Measurements from ENCODE around the gene CARM1. TPM values are rescaled to one million over a fixed set of nuclear protein-coding genes. Genes with fewer than 3 reads are reported as not detected.
A peak's percentile ranks its signal among the peaks of the same experiment; 100 is the strongest.
"Not testable (repeated sequence)": the region's sequence is repeated elsewhere in the genome, so short reads cannot be mapped to it uniquely, and the experiment has no call there.

Gene CARM1
- total RNA-seq, 1 donor from 2014 or later = 39.5 TPM

DNA sequence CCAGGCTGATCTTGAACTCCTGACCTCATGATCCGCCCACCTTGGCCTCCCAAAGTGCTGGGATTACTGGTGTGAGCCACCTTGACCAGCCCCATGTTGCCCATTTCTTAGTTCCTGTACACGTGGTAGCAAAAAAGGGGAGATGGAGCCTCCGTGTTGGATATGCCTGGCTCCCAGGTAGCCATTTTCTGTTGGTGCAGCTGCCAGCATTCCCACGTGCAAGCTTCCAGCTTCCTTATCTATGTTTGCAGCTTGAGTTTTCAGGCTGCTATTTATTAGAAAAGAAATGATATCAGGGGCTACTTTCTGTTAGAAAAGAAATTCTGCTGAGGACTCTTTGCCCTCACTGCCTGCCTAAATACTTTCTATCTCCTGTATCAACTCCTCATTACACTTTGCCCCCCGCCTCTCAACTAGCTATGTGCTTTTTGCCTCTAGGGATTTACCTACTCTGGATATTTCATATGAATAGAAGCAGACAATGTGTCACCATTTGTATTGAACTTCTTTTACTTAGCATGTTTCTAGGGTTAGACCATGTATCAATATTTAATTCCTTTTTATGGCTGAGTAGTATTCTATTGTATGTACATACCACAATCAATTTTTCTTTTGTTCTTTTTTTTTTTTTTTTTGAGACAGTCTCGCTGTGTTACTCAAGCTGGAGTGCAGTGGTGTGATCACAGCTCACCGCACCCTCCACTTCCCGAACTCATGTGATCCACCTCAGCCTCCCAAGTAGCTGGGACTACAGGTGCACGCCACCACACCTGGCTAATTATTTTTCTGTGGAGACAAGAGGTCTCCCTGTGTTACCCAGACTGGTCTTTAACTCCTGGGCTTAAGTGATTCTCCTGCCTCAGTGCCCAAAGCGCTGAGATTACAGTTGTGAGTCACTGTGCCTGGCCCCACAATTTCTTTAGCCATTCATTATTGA lies 32.0 kb upstream of the CARM1 start:
- ATAC-seq (no peak), DNase-seq (ENCODE audit: missing footprints) (no peak)
- intact Hi-C loops (cut with DNase I) = no loop called here

DNA sequence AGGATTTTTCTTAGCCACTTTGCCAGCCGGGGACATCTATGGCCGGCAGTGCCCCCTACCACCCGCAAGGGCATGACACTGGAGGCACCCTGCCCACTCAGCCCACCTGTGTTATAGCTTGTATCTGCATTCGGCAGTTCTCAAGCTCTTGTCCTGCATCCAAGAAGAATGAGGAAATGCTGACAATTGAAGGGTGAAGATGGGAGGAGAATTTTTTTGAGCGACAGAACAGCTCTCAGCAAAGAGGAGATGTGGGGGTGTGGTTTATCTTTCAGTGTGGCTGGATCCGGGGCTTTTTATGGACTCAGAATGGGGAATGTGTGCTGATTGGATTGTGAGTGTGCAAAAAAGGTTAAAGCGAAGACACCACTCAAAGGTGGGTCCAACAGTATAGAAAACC lies 28.6 kb upstream of the CARM1 start:
- ATAC-seq = no peak

GRCh38 chr19:10846500-10847202 lies 24.7 kb upstream of the CARM1 start:
- intact Hi-C loops (cut with DNase I) = no loop called here
- ATAC-seq (no peak), DNase-seq (ENCODE audit: missing footprints) (no peak)

More for the DNA sequence above, 28.6 kb upstream of the CARM1 start:
- no peak for DNase-seq (ENCODE audit: missing footprints)
- intact Hi-C loops (cut with DNase I) = no loop called here

- ATAC-seq = no peak
- no peak for DNase-seq (ENCODE audit: missing footprints)
- intact Hi-C loops (cut with DNase I) = no loop called here
These were observed 23.0 kb upstream of the CARM1 start, which contains the start of gene C19orf38 for GRCh38 chr19:10848230-10848856. Gene C19orf38, plus strand, starts transcription at chr19:10848415. Its CDS starts 94 bp downstream, at chr19:10848509.

DNA sequence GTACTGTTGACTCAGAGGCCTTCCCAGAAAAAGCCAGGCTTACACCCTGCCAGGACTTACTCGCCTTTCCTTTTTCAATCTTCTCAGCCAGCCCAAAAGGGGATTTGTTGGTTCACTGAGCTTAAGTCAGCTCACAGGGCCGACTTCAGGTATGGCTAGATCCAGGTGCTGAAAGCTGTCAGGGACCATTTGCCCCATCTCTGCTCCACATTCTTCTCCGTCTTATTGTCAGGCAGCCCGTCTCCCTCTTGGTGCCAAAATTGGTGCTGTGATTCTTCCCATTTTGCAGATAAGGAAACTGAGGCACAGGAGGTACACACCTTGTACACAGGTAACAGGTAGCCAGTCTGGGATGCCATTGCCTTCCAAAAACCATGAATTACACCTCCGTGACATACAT lies 20.7 kb upstream of the CARM1 start:
- ATAC-seq (no peak), DNase-seq (ENCODE audit: missing footprints) (no peak)
- intact Hi-C loops (cut with DNase I) = no loop called here

DNA sequence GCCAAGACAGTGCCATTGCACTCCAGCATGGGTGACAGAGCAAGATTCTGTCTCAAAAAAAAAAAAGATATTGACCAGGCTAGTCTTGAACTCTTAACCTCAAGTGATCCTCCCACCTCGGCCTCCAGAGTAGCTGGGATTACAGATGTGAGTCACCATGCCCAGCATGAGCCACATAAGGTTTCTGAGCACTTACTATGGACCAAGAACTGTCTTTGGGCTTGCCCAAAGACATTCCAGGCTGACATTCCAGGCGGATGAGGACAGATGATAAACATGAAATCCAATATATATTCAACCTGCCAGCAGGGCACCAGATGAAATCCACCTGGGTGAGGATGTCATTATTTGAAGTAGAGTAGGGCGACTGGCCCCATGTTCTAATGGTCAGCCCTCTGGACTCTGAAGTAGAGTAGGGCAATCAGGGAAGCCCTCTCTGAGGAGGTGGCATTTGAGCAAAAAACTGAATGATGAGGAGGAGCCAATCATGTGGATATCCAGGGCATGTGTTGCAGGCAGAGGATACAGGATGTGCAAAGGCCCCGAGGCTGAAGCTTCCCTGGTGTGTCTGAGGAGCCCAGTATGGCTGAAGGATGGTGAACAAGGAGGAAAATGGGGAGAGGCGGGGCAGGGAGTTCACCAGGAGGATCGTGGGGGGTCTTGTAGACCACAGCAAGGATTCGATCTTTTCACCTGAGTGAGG lies 19.1 kb upstream of the CARM1 start:
- ATAC-seq = no peak
- DNase-seq (ENCODE audit: missing footprints) = no peak
- intact Hi-C loops (cut with DNase I) = no loop called here

- DNase-seq (ENCODE audit: missing footprints) = no peak
- intact Hi-C loops (cut with DNase I) = no loop called here
- no peak for ATAC-seq
These were observed 18.4 kb upstream of the CARM1 start for GRCh38 chr19:10852941-10853340.

- ATAC-seq (no peak), DNase-seq (ENCODE audit: missing footprints) (no peak)
- intact Hi-C loops (cut with DNase I) = no loop called here
These were observed 16.8 kb upstream of the CARM1 start for GRCh38 chr19:10854350-10855089.

DNA sequence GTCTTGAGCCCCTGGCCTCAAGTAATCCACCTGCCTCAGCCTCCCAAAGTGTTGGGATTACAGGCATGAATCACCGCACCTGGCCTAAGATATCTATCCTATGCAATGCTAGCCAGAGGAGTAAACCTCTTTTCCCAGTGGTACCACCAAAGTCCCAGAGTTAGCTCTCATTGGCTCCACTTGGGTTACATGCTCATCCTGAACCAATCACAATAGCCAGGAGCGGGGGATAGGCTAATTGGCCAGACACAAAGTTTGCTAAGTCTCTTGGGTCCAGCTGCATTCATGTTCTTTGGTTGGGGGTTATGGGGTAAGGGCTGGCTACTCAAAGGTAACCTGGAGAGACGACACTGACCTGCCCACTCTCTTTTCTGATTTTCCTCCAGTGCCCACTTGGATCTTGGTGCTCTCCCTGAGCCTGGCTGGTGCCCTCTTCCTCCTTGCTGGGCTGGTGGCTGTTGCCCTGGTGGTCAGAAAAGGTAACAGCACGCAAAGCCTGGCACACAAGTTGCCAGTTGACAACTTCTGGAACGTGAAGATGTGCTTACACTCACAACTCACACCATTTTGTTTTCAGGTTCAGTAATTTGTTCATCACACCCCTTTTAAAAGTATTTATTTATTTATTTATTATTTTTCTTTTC lies 15.4 kb upstream of the CARM1 start:
- no peak for DNase-seq (ENCODE audit: missing footprints)
- ATAC-seq = no peak
- intact Hi-C loops (cut with DNase I) = no loop called here

GRCh38 chr19:10856899-10857298 lies 14.5 kb upstream of the CARM1 start:
- intact Hi-C loops (cut with DNase I); ATAC-seq; DNase-seq (ENCODE audit: missing footprints): not testable (repeated sequence)

- no peak for ATAC-seq
- no peak for DNase-seq (ENCODE audit: missing footprints)
- intact Hi-C loops (cut with DNase I) = no loop called here
These were observed 13.0 kb upstream of the CARM1 start for GRCh38 chr19:10858204-10858828.

GRCh38 chr19:10861103-10861651 lies 10.2 kb upstream of the CARM1 start:
- intact Hi-C loops (cut with DNase I) = no loop called here
- ATAC-seq (no peak), DNase-seq (ENCODE audit: missing footprints) (no peak)

DNA sequence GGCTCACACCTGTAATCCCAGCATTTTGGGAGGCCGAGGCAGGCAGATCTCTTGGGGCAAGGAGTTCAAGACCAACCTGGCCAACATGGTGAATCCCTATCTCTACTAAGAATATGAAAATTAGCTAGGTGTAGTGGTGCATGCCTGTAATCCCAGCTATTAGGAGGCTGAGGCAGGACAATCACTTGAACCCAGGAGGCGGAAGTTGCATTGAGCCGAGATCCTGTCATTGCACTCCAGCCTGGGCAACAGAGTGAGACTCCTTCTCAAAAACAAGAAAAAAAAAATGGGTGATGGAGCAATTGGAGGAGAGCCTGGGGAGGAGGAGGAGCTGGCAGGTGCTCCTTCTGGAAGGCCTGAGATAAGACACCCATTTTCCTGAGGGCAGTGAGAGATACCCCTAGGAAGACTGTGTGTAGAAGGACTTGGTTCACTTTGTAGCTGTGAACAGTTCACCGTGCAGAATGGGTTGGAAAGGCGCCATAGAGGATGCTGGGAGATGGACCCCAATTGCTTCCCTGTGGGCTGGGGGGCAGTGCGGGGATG lies 8.7 kb upstream of the CARM1 start:
- ATAC-seq = no peak
- DNase-seq (ENCODE audit: missing footprints) = no peak
- intact Hi-C loops (cut with DNase I) = no loop called here

- DNase-seq (ENCODE audit: missing footprints) = no peak
- intact Hi-C loops (cut with DNase I) = no loop called here
- ATAC-seq = peak; percentile 9
These were observed 8.1 kb upstream of the CARM1 start for GRCh38 chr19:10863107-10863717.

DNA sequence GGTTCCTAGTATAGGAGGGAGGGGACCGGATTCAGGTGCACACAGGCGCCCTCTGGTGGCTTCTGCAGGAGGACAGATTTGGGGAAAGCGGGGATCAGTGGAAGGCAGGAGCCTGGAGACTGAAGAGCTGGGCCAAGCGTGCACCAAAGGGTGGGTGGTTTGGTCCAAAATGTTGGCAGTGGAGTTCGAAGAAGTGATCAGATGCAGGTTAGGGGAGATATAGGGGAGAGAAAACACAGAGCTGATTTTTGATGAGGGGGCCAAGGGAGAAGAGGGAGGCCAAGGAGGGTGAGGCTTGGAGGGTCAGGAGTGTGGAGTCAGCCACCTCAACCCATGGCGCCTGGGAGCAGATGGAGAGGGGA lies 6.8 kb upstream of the CARM1 start:
- ATAC-seq (peak; percentile 87), DNase-seq (ENCODE audit: missing footprints) (peak; percentile 88)
- intact Hi-C loops (cut with DNase I) = loop anchor here (2.0 kb wide), 1 partner anchor 148 kb away; no protein-coding TSS in a partner anchor

- ATAC-seq (no peak), DNase-seq (ENCODE audit: missing footprints) (no peak)
- intact Hi-C loops (cut with DNase I) = no loop called here
These were observed 4.9 kb upstream of the CARM1 start for GRCh38 chr19:10866495-10866894.
